Lower lobe of right lung (tissue), 2 donors: Measurements from ENCODE around the gene MAP1B. TPM values are rescaled to one million over a fixed set of nuclear protein-coding genes. Genes with fewer than 3 reads are reported as not detected.

Experiments
- ATAC-seq, 2 donors: fragments of 200-7000 bp; cut with Tn5 transposase; one replicate each; pipeline ENCODE4 v1.9.1; 2020 to 2022; ENCODE audit warnings: mild to moderate bottlenecking in 2 of 2, moderate library complexity in 2 of 2
- DNase-seq: peaks from one replicate; pipeline ENCODE4 v3.0.0-alpha.2; 2020
- H3K27ac ChIP-seq: fragments of 200-600 bp; one replicate; pipeline ENCODE4 v1.8.0; 2022
- H3K27me3 ChIP-seq: fragments of 200-600 bp; one replicate; pipeline ENCODE4 v1.8.0; 2022; ENCODE audit warnings: low read depth
- H3K36me3 ChIP-seq: fragments of 200-600 bp; one replicate; pipeline ENCODE4 v1.8.0; 2022; ENCODE audit warnings: mild to moderate bottlenecking
- H3K4me1 ChIP-seq: fragments of 200-600 bp; one replicate; pipeline ENCODE4 v1.8.0; 2022
- H3K4me3 ChIP-seq: fragments of 200-600 bp; one replicate; pipeline ENCODE4 v1.8.0; 2022; ENCODE audit warnings: mild to moderate bottlenecking
- H3K9me3 ChIP-seq: fragments of 200-600 bp; one replicate; pipeline ENCODE4 v1.8.0; 2022
- CTCF ChIP-seq: fragments of 200-600 bp; IDR thresholded peaks from one replicate; pipeline ENCODE4 v1.8.0; 2022; ENCODE audit warnings: antibody characterized with exemption, mild to moderate bottlenecking
- intact Hi-C: fragments of 100-400 bp; cut with DNase I; formaldehyde crosslinking; loops from one replicate; pipeline ENCODE4 v1.11.0; 2022
- total RNA-seq: library from RNA; stranded (reverse); fragmentation: NEBNext Ultra II Directional; extraction: Animal tissue kit (Norgen Biotek cat#: 25700); gene quantifications from one replicate; pipeline ENCODE4 v1.2.1, GENCODE V29; 2021
- donor health status: DM: no; HTN: yes; CAD: no; lungs with severe emphysema.

Gene MAP1B
- total RNA-seq, 1 donor from 2014 or later, result 20.6 TPM

DNA sequence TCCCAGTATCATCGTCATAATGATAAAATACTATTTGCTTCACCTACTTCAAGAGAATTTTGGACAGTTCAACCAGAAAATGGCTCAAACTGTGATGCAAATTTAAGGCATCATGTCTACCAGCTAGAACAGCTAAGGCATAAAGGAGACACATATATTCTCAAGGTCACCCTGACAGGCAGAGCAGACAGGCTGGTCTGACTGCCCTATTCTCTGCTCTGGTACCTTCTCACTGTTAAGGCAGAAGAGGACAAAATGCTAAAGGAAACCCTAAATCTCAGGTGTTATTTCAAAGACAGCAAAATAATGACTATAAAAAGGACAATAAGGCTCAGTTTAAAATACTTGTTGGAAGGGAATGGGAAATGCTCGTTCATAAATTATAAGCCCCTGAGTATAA is 125.6 kb downstream of the MAP1B start:
- no peak overlapping the region for H3K4me3 ChIP-seq
- no peak overlapping the region for H3K27ac ChIP-seq
- TF ChIP-seq CTCF, result no peak
- ATAC-seq (no peak), DNase-seq (no peak)
- peaks cover 6% of the 10 kb centered on the region for H3K4me1 ChIP-seq
- intact Hi-C loops, result no loop called here
- H3K9me3 ChIP-seq, result no peaks in the 10 kb centered on the region
- peaks cover 40% of the 10 kb centered on the region for H3K36me3 ChIP-seq
- H3K27me3 ChIP-seq, result no peaks in the 10 kb centered on the region

DNA sequence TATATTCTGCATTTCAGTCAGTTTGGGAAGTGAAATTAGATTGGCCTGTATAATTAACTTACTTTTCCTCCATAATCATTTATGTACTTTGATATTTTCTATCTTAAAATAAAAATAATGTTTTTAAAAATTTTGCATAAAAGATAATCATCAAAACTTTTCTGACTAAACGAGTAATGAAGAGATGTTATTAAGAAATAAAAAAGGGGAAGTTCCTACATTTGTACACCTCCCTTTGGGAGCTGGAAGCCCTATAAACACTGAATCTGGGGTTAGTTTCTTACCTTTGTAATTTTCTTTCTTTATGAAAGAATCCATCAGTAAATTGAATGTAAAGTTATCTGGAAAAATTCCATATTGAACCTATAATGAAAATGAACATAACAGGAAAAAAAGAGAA is 126.6 kb downstream of the MAP1B start:
- ATAC-seq (no peak), DNase-seq (no peak)
- peaks cover 6% of the 10 kb centered on the region for H3K4me1 ChIP-seq
- no peak overlapping the region for H3K27ac ChIP-seq
- intact Hi-C loops, result no loop called here
- H3K4me3 ChIP-seq, result no peak overlapping the region
- no peak for TF ChIP-seq CTCF
- no peaks in the 10 kb centered on the region for H3K9me3 ChIP-seq
- no peaks in the 10 kb centered on the region for H3K27me3 ChIP-seq
- H3K36me3 ChIP-seq, result peaks cover 37% of the 10 kb centered on the region

DNA sequence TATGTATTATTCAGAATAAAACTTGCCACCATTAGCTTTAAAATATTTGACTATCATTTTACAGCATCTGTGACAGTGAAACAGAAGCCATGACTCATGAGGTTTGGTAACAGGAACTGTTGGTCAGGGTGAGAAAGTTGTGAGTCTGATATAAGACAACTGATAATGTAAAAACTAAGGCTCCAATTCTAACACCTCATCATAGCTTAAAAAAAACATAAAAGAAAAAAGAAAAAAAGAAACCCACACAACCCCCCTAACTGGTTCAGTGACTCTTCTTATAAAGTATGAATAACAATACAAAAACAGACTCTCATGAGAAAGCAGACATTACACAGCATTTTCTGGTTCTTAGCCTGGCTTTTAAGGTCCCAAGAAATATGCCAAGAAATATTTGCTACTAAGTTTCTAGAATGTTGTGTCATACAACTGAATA is 127.0 kb downstream of the MAP1B start:
- ATAC-seq (peak; percentile 49 to 58), DNase-seq (no peak)
- no peaks in the 10 kb centered on the region for H3K27me3 ChIP-seq
- peaks cover 37% of the 10 kb centered on the region for H3K36me3 ChIP-seq
- intact Hi-C loops, result no loop called here
- no peak for TF ChIP-seq CTCF
- no peak overlapping the region for H3K27ac ChIP-seq
- no peaks in the 10 kb centered on the region for H3K9me3 ChIP-seq
- peaks cover 6% of the 10 kb centered on the region for H3K4me1 ChIP-seq
- H3K4me3 ChIP-seq, result no peak overlapping the region

DNA sequence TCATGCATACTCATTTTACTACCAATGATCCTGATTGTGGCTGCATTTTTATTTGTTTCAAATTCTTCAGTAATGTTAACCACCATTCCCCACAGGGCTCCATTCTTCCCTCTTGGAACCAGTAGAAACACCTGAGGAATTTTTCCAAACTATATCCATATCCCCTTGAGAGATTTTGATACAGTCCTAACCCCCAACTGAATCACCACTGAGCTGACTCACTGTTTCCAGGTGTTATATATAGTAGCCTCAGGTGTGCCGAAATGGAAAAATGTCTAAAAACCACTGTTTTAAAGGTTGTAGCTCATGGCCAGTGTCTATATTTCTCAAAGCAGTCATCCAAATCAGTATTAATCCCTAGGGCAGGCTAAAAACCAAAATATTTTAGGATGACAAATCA is 127.6 kb downstream of the MAP1B start:
- intact Hi-C loops, result no loop called here
- H3K36me3 ChIP-seq, result peaks cover 37% of the 10 kb centered on the region
- no peak overlapping the region for H3K27ac ChIP-seq
- TF ChIP-seq CTCF, result no peak
- no peaks in the 10 kb centered on the region for H3K9me3 ChIP-seq
- no peak for DNase-seq
- H3K4me1 ChIP-seq, result peaks cover 6% of the 10 kb centered on the region
- no peaks in the 10 kb centered on the region for H3K27me3 ChIP-seq
- no peak overlapping the region for H3K4me3 ChIP-seq
- ATAC-seq, result no peak

DNA sequence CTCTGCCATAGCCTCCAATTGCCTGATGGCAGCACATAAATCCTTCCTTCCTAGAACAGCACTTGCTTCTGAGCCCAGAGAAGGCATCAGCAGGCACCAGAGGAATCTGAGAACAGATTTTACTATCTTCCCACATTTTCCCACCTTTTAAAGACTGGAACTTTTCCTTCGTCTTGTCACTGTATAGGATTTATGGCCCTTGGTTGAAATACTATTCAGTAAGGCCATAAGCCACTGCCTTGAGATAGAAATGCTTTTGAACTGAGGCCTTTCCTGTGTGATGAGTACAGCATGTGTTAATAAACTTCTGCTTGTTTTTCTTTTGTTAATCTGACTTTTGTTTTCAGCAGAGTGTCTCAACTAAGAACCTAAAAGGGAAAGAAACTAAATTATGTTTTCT is 128.4 kb downstream of the MAP1B start:
- no peak overlapping the region for H3K4me3 ChIP-seq
- no peaks in the 10 kb centered on the region for H3K9me3 ChIP-seq
- H3K27me3 ChIP-seq, result no peaks in the 10 kb centered on the region
- intact Hi-C loops, result no loop called here
- H3K36me3 ChIP-seq, result peaks cover 32% of the 10 kb centered on the region
- no peak for ATAC-seq
- no peak overlapping the region for H3K27ac ChIP-seq
- DNase-seq, result no peak
- H3K4me1 ChIP-seq, result peaks cover 6% of the 10 kb centered on the region
- no peak for TF ChIP-seq CTCF

GRCh38 chr5:72237415-72237814 is 130.1 kb downstream of the MAP1B start:
- Histone ChIP-seq H3K4me3 (no peak overlapping the region), H3K36me3 (peaks cover 18% of the 10 kb centered on the region), H3K27me3 (no peaks in the 10 kb centered on the region), H3K4me1 (no peaks in the 10 kb centered on the region), H3K9me3 (no peaks in the 10 kb centered on the region), H3K27ac (no peak overlapping the region)
- DNase-seq (no peak), ATAC-seq (no peak)
- TF ChIP-seq CTCF, result no peak
- intact Hi-C loops, result no loop called here
